Measurements from ENCODE around the gene IDI2.

The IDI2 gene

DNA sequence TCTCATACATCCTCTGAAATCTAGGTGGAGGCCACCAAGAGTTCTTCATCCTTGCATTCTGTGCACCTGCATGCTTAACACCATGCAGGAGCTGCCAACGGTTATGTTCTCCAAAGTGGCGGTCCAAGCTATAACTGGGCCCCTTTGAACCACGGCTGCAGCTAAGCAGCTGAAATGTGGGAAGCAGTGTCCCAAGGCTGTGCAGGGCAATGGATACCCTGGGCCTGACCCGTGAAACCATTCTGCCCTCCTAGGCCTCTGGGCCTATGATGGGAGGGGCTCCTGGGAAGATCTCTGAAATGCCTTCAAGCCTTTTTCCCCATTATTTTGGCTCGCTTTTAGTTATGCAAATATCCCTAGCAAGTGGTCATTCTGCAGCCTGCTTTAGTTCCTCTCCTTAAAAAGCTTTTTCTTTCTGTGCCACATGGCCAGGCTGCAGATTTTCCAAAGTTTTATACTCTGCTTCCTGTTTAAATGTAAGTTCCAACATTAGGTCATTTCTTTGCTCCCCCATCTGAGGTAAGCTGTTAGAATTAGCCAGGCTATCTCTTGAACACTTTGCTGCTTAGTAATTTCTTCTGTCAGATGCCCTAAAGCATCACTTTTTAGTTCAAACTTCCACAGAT, 45.1 kb downstream of the IDI2 start:
- no peak for DNase-seq (ENCODE audit: low spot score)

DNA sequence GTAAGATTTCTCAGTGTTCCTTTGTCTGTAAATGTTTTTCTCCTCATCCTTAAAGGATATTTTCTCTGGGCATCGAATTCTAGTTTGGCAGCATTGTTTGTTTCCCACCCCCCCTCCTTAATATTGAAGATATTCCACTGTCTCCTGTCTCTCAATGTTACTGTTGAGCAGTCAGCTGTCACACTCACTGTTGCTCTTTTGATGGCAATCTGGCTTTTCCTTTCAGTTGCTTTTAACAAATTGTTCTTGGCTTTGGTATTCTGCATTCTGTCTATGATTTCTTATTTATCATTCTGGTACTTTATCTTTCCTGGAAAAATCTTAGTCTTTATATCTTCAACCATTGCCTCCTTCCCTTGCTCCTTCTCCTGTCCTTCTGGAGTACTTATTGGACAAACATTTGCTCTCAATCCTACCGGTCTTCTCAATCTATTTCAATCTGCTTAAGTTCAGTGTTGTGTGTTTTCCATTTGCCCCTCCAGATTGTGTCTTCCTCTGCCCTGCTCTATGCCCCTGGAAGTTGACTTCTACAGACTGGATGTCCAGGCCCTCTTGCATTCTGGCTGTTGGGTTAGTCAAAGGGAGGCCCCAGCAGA, 46.7 kb downstream of the IDI2 start:
- DNase-seq (ENCODE audit: low spot score), result no peak

DNA sequence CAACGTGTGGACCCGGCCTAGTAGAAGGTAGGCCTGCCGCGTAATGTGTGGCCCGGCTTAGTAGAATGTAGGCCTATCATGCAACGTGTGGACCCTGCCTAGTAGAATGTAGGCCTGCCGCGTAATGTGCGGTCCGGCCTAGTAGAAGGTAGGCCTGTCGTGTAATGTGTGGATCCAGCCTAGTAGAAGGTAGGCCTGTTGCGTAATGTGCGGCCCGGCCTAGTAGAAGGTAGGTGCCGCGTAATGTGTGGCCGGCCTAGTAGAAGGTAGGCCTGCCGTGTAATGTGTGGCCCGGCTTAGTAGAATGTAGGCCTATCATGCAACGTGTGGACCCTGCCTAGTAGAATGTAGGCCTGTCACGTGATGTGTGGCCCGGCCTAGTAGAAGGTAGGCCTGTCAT, 49.3 kb downstream of the IDI2 start:
- DNase-seq (ENCODE audit: low spot score), result no peak

DNA sequence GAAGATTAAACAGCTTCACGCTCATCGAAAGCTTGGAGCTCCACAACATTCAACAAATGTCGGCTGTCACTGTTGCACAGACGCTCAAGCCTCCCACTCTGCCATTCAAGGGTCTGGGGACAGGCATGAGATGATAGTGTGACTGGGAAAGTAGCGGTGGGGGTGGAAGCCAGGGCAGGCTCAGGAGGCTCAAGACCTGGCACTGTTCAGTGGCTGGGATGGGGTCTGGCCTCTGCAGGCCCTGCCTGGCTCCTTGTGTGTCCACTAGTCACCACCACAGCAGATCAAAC, 50.9 kb downstream of the IDI2 start:
- no peak for DNase-seq (ENCODE audit: low spot score)

DNA sequence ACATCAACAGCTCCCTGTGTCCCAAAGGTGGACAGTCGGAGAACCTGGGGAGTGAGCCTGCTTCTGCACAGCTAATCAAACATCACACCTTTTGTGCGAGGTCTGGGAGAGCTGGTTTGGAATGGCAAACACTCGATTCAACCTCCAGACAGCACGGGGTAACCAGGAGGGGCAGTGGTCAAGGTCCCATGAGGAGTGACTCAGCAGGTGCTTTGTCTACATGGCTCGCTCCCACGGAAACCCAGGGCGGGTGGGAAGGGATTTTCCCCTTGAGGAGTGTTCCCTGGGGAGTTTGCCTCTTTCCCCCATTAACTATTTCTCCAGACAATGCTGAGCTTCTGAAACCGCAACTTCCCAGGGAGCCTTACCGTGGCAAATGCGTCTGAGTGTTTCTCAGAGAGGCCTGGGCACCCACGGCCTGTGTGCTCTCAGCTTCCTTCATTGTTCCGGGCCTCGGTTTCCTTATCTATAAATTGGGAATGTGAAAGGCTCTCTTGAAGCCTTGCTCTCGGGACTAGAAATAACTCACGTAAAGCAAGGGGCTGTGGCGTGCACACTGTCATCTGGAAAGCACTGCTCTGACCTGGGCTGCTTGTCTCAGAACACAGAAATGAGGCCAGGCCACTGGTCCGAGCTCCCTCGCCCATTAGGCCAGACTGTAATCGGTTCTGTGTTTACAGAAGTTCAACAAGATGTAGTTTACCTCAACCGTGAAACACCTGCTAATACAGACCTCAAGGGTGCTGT, 51.4 kb downstream of the IDI2 start:
- DNase-seq (ENCODE audit: low spot score), result no peak

DNA sequence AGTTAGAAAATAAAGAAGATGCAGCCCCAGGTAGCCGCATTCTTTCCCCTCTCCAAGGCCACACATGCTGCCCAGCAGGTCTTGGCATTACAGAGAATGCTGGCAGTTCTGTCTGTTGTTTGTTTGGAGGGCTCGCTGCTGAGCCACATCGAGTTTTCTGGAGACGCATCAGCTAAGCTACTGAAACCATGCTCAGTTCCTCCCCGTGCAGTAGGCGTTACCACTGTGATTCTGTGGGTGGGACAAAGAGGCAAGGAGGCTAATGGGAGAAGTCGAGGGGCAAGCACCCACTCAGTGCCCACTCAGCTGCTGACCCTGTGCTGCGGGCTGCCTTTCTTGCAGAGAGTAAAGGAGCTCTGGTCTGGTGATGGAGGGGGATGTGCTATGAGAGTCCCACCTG, 52.9 kb downstream of the IDI2 start:
- no peak for DNase-seq (ENCODE audit: low spot score)

DNA sequence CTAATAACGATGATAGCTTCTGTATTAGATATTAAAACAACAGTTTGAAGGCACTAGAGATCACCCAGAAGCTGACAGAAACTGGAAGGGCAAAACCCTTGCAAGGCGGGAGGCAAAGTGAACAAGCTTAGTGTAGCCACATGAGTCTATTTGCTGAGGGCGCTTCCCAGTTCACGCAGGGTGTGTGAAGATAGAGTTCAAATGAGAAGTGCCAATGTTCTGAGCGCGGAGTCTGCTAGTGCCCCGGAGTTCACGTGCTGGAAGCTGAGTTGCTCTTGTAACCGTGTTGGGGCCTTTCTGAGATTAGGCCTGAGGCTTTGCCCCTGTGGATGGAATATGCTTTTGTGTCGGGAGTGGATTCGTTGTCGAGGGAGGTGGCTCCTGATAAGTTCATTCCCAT, 54.0 kb downstream of the IDI2 start:
- no peak for DNase-seq (ENCODE audit: low spot score)

DNA sequence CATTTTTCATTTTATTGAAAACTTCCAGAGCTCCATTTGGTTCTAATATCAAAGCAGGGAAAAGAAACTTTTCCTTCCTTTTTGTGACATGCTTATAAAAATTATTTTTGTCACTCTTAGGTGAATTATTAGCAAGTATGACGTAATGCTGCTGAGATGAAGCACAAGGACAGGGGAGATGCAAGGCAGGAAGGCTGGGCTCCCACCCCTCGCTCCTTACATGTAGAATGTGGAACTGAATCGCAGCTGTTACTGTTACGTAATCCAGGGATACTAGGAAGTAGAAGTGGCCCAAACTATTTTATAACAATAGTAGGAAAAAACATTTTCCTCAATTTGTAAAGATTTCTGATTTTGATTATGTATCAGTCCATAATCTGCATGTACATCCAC, 54.5 kb downstream of the IDI2 start:
- no peak for DNase-seq (ENCODE audit: low spot score)

DNA sequence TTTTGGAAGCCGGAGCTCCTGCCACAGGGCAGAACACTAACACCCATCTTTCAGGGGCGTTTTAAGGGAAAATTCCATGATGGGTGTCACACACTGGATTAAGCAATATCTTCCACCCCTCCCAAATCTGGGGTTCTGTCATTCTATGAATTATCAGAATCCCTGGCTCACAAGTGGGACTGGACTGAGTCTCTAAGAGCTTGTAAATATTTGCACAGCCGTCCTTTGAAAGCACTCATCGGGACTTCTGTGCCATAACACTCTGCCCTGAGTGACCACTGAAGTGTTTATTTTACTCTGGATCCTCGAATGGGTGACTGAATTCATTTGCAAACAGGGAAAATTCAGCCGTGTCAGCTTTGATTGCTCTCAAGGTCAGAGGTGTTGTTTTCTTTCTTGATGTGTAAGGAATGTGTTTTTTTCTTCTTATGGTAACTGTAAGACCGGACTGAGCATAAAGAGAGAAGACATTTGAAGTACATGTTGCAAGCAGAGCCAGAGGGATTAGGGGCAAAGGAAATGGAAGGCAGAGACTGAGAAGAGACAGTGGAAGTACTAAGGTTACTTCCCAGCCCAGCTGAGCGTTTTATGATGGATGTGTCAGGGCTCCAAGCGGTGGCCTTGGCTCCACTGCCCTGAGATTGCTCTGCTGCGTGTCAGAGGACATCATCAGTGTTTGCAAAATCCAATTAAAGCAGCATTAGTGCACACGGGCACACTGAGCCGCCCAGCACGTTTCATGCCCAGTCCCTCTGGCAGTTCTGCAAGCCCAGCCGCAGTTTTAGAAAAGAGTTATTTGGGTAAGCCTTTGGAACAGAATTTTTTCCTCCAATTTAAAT, 55.1 kb downstream of the IDI2 start:
- no peak for DNase-seq (ENCODE audit: low spot score)

DNA sequence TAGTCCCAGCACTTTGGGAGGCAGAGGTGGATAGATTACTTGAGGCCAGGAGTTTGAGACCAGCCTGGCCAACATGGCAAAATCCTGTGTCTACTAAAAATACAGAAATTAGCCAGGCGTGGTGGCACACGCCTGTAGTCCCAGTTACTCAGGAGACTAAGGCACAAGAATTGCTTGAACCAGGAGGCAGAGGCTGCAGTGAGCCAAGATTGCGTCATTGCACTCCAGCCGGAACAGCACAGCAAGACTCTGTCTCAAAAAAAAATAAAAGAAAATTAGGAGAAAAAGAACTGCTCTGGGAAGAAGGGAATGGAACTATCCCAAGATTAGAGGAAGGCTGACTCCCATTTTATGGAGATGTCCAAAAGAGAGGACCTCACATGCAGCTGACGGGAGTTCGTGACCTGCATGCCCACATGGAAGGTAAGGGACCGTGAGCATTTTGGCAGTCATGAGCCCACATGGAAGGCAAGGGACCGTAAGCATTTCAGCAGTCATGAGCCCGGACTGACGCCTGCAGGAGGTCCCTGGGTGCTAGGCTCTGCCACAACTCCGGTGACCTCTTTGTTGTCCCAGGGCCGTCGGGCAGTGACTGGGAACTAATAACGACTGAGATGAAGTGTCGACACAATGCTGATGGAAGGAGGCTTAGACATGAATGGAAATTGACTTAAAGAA, 56.0 kb downstream of the IDI2 start:
- DNase-seq (ENCODE audit: low spot score), result no peak

All from LoVo (cell line).